ENCODE results near the gene ADAM23.
"Not testable (repeated sequence)": the region's sequence is repeated elsewhere in the genome, so short reads cannot be mapped to it uniquely, and the experiment has no call there.

The ADAM23 gene, protein sequence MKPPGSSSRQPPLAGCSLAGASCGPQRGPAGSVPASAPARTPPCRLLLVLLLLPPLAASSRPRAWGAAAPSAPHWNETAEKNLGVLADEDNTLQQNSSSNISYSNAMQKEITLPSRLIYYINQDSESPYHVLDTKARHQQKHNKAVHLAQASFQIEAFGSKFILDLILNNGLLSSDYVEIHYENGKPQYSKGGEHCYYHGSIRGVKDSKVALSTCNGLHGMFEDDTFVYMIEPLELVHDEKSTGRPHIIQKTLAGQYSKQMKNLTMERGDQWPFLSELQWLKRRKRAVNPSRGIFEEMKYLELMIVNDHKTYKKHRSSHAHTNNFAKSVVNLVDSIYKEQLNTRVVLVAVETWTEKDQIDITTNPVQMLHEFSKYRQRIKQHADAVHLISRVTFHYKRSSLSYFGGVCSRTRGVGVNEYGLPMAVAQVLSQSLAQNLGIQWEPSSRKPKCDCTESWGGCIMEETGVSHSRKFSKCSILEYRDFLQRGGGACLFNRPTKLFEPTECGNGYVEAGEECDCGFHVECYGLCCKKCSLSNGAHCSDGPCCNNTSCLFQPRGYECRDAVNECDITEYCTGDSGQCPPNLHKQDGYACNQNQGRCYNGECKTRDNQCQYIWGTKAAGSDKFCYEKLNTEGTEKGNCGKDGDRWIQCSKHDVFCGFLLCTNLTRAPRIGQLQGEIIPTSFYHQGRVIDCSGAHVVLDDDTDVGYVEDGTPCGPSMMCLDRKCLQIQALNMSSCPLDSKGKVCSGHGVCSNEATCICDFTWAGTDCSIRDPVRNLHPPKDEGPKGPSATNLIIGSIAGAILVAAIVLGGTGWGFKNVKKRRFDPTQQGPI

DNA sequence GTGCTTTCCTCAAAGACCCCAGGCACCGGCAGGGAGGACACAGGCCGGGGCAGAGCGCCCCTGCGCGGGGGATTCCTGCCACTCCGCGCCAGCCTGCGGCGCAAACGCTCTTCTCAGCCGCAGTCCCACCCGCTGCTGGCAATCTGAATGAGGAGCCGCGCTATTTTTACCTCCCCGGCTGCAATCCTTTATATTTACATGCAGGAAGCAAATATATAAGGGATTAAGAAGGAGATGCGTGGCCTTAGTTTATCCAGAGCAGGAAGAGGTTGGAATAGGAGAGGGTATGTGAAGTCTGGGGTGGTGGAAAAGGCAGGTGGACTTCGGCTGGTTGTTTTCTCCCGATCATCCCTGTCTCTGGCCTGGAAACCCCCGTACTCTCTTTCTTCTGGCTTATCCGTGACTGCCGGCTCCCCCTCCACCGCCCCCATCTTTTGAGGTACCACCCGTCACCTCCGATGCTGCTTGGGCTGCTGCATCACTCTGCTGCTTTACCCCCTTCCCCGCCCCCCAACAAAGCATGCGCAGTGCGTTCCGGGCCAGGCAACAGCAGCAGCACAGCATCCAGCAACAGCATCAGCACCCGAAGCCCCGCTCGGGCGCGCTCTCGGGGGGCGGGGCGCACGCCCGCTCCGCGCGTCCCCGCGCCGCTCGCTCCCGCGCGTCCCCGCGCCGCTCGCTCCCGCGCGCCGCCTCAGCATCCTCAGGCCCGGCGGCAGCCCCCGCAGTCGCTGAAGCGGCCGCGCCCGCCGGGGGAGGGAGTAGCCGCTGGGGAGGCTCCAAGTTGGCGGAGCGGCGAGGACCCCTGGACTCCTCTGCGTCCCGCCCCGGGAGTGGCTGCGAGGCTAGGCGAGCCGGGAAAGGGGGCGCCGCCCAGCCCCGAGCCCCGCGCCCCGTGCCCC lies at the start of gene ADAM23:
ADAM23 (plus strand) TSS at position 700 of the 902 bp plus-strand sequence. CDS start 335 bp downstream, outside the sequence.
- DNase-seq (ENCODE audit: low read depth in 2 of 2): peak; percentile 32 to 60
- no peak for TF ChIP-seq CTCF (IDR thresholded peaks at IDR 0.05; ENCODE audit: low read depth, low read length)
- H3K4me3 ChIP-seq (replicated peaks in 1 of 2; ENCODE audit: low read depth in 2 of 2, low read length in 2 of 2): peak within 1 kb of the TSS; percentile 57 to 61

DNA sequence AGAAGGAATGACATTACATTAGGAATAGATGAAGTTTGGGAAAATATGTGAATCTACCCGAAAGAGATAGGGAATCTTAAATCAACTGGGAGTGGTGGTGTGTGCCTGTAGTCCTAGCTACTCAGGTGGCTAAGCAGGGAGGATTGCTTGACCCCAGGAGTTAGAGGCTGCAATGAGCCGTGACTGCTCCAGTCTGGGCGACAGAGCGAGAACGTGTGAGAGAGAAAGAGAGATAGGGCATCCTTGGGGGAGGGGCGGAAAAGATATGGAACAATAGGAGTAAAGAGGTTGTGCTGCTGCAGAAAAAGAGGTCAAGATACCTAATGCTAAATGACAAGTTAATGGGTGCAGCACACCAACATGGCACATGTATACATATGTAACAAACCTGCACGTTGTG lies 47.1 kb upstream of the ADAM23 start:
- H3K4me3 ChIP-seq (replicated peaks in 1 of 2; ENCODE audit: low read depth in 2 of 2, low read length in 2 of 2): no peak overlapping the region
- no peak for DNase-seq (ENCODE audit: low read depth in 2 of 2)
- TF ChIP-seq CTCF (IDR thresholded peaks at IDR 0.05; ENCODE audit: low read depth, low read length): no peak

DNA sequence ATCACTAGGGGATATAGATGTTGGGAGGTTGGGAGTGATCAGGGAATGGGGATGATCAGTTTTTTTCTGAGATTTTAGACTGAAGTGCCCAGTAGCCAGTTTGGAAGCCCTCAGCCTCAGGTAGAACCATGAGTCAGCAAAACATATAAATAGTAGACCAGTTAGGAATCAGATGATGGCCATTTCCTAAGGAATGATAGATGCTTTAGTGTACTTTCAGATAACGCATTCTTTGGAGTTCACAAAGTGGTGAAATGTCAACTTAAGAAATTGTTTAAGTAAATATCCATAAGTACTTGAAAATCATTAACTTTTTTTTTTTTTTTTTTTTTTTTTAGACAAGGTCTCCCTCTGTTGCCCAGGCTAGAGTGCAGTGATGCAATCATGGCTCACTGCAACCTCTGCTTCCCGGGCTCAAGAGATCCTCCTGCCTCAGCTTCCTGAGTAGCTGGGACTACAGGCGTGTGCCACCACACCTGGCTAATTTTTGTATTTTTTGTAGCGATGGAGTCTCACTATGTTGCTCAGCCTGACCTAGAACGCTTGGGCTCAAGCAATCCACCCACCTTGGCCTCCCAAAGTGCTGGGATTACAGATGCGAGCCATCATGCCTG lies 40.3 kb upstream of the ADAM23 start:
- not testable (repeated sequence) for DNase-seq (ENCODE audit: low read depth in 2 of 2); H3K4me3 ChIP-seq (replicated peaks in 1 of 2; ENCODE audit: low read depth in 2 of 2, low read length in 2 of 2)

DNA sequence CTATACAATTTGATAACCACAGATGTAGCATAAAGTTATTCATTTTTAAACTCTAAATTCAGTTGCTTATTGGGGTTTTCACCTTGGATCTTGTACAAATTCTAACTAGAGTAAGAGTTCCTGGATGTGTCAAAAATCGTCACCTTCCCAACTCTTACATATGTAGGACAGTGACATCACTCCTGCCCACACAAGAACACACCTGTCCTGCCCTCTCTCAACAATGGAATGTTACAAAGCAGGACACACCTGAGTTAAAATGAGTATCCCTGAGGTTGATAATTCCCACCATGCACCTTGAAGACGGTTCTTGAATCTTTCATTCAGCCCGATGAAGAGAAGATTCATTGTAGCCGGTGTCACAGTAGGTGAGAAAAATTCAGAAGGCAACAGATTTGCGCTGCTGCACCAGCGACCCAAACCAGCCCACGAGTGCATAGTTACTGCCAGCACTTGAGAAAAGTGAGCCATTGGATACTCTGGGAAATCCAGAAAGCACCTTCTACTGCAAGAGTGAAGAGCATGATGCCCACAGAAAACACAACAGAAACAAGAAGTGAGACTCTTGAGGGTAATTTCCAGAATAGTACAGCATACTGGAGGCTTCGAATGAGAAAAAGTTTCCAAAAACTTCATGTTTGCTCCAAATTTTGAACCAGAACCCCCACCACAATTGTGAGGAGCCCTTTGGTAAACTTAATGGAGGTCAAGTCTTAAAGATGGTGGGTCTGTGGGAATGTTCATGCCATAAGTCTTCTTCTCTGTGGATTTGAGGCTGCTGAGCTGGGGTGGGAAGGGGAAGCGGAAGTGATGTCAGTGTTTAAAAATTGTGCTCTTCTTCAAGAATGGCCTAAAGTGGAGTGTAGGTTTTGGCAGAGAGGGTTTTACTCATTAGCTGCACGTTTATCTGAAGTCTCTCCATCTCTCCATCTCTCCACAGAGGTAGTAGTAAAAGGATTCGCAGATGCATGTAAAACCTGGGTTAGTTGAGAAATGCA lies 34.7 kb upstream of the ADAM23 start:
- H3K4me3 ChIP-seq (replicated peaks in 1 of 2; ENCODE audit: low read depth in 2 of 2, low read length in 2 of 2): no peak overlapping the region
- TF ChIP-seq CTCF (IDR thresholded peaks at IDR 0.05; ENCODE audit: low read depth, low read length): no peak
- DNase-seq (ENCODE audit: low read depth in 2 of 2): no peak

GRCh38 chr2:206410714-206411113 lies 32.6 kb upstream of the ADAM23 start:
- H3K4me3 ChIP-seq (replicated peaks in 1 of 2; ENCODE audit: low read depth in 2 of 2, low read length in 2 of 2): no peak overlapping the region
- no peak for DNase-seq (ENCODE audit: low read depth in 2 of 2)
- no peak for TF ChIP-seq CTCF (IDR thresholded peaks at IDR 0.05; ENCODE audit: low read depth, low read length)

DNA sequence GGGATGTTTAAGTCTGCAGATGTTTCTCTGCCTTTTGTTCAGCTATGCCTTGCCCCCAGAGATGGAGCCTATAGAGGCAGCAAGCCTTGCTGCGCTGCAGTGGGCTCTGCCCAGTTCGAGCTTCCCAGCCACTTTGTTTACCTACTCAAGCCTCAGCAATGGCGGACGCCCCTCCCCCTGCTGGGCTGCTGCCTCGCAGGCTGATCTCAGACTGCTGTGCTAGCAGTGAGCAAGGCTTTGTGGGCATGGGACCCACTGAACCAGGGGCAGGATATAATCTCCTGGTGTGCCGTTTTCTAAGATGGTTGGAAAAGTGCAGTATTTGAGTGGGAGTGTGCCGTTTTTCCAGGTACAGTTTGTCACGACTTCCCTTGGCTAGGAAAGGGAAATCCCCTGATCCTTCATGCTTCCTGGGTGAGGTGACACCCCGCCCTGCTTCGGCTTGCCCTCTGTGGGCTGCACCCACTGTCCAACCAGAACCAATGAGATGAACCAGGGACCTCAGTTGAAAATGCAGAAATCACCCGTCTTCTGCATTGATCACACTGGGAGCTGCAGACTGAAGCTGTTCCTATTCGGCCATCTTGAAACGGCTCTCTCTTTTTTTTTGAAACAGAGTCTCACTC lies 27.6 kb upstream of the ADAM23 start:
- no peak overlapping the region for H3K4me3 ChIP-seq (replicated peaks in 1 of 2; ENCODE audit: low read depth in 2 of 2, low read length in 2 of 2)
- DNase-seq (ENCODE audit: low read depth in 2 of 2): no peak
- no peak for TF ChIP-seq CTCF (IDR thresholded peaks at IDR 0.05; ENCODE audit: low read depth, low read length)
